Testis (tissue), 5 donors: ENCODE measurements around the gene PSMC3IP. TPM values are rescaled to one million over a fixed set of nuclear protein-coding genes. Genes with fewer than 3 reads are reported as not detected.
"Not testable (repeated sequence)": the region's sequence is repeated elsewhere in the genome, so short reads cannot be mapped to it uniquely, and the experiment has no call there.

ENCODE experiments used
- DNase-seq: peaks from one replicate; pipeline ENCODE4 v3.0.0-alpha.2; 2019
- H3K27ac ChIP-seq, 2 donors: fragments of 200-600 bp; sonication (generic); one replicate each; pipeline ENCODE4 v1.5.1; 2019
- H3K27me3 ChIP-seq: fragments of 200-600 bp; sonication (generic); one replicate; pipeline ENCODE4 v1.5.1; 2019
- H3K36me3 ChIP-seq: fragments of 200-600 bp; sonication (generic); one replicate; pipeline ENCODE4 v1.5.1; 2017; ENCODE audit warnings: low read depth; ENCODE audit errors: missing control alignments
- H3K4me1 ChIP-seq: fragments of 200-600 bp; sonication (generic); one replicate; pipeline ENCODE4 v1.5.1; 2019
- H3K4me3 ChIP-seq, 2 donors: fragments of 200-600 bp; sonication (generic); one replicate each; pipeline ENCODE4 v1.5.1; 2017 to 2019
- H3K9me3 ChIP-seq: fragments of 200-600 bp; sonication (generic); one replicate; pipeline ENCODE4 v1.5.1; 2017
- POLR2A ChIP-seq: fragments of 450-650 bp; IDR thresholded peaks from one replicate; pipeline ENCODE4 v1.6.1; 2017; ENCODE audit warnings: antibody characterized with exemption, mild to moderate bottlenecking, moderate library complexity
- WGBS, 2 donors: methylation state at CpG; one replicate each; pipeline ENCODE4 v1.1.5; 2018; 5-methylcytosine and 5-hydroxymethylcytosine counted together
- intact Hi-C: fragments of 100-400 bp; cut with DNase I; formaldehyde crosslinking; loops from one replicate; pipeline ENCODE4 v1.15.1; 2023; ENCODE audit warnings: low total_unique reads
- long read RNA-seq, 2 donors: transcript quantifications; one replicate each; lab custom pipeline, GENCODE V29; 2026
- polyA plus RNA-seq: library from polyadenylated mRNA; stranded (reverse); fragments of 350-450 nt; fragmentation: Illumina TruSeq; extraction: RNeasy Lipid Tissue Mini Kit (QIAGEN cat#74804); gene quantifications from one replicate; pipeline ENCODE4 v1.2.3, GENCODE V29; 2014; ENCODE audit warnings: low read depth, low replicate concordance; ENCODE audit not compliant: insufficient read depth
- total RNA-seq, 2 donors: library from RNA; depleted of rRNA; stranded (reverse); fragments of >200 nt; gene quantifications; one replicate each; pipeline ENCODE4 v1.2.3, GENCODE V29; 2016
- TF ChIP-seq, protein P1 (sequence below), 3 experiments: fragments of 450-650 bp in 2 of 3; fragments of 200-600 bp in 1 of 3; sonication (generic) in 1 of 3; IDR thresholded peaks; one replicate each; pipeline ENCODE4 v1.5.1; 2016 to 2019; ENCODE audit warnings: antibody characterized with exemption in 3 of 3, mild to moderate bottlenecking in 2 of 3, moderate library complexity in 1 of 3

The PSMC3IP gene, protein sequence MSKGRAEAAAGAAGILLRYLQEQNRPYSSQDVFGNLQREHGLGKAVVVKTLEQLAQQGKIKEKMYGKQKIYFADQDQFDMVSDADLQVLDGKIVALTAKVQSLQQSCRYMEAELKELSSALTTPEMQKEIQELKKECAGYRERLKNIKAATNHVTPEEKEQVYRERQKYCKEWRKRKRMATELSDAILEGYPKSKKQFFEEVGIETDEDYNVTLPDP
- total RNA-seq = 10 to 100 TPM; 17.2 to 27.2 TPM
- polyA plus RNA-seq = 45.3 TPM
- long read RNA-seq, donor 1, transcript PSMC3IP-202 (8 exons, 1,416 nt) = major isoform, 6 of 7 reads
- long read RNA-seq, donor 1, partial matches to known transcripts = 0 of 7 reads
- long read RNA-seq, donor 1, other reads (novel, unspliced or antisense) = 0 of 7 reads
- long read RNA-seq, donor 2, partial matches to known transcripts = 0 of 4 reads
- long read RNA-seq, donor 2, other reads (novel, unspliced or antisense) = 0 of 4 reads

DNA sequence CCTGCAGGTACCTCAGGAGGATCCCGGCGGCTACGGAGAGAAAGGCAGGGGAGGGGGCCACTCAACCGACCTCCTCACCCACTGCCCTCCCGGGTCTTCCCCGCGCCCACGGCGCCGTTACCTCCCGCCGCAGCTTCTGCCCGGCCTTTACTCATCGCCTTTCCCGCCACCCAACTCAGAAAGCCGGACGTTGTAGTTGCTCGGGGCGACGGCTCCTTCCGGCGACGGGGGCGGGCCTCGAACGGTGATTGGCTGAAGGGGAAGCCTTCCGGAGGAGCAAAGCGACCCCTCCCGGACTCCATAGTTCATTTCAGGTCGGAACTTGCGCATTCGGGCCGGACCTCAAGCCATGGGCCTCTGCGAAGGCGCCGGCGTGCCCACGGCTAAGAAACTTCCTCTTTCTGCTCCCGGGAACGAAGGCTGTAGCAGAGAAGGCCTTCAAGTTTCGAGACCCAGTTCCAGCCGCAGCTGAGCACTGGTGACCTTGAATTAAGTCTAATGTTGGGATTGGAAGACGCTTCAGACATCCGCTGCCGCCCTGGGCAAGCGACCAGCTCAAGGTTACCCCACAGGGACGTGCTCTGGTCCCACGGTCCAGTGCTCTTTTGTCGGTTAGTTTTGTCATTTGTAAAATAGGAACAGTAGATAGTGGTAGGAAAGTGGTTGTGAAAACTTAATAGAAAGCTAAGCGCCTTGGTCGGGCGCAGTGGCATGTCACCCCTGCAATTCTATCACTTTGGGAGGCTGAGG is at the start of gene PSMC3IP:
PSMC3IP (minus strand) TSS at position 198 of the 750 bp plus-strand sequence; CDS start at position 155, 43 bp downstream.
- DNase-seq = peak; percentile 97
- Histone ChIP-seq H3K9me3 (no peaks in the 10 kb centered on the region), H3K4me3 (peak within 1 kb of the TSS; percentile 60 to 66), H3K4me1 (peaks cover 12% of the 10 kb centered on the region), H3K27ac (peak within 1 kb of the TSS; percentile 40 to 87), H3K36me3 (no peaks in the 10 kb centered on the region), H3K27me3 (no peaks in the 10 kb centered on the region)
- TF ChIP-seq POLR2A = no peak
- TF ChIP-seq, protein P1, sequence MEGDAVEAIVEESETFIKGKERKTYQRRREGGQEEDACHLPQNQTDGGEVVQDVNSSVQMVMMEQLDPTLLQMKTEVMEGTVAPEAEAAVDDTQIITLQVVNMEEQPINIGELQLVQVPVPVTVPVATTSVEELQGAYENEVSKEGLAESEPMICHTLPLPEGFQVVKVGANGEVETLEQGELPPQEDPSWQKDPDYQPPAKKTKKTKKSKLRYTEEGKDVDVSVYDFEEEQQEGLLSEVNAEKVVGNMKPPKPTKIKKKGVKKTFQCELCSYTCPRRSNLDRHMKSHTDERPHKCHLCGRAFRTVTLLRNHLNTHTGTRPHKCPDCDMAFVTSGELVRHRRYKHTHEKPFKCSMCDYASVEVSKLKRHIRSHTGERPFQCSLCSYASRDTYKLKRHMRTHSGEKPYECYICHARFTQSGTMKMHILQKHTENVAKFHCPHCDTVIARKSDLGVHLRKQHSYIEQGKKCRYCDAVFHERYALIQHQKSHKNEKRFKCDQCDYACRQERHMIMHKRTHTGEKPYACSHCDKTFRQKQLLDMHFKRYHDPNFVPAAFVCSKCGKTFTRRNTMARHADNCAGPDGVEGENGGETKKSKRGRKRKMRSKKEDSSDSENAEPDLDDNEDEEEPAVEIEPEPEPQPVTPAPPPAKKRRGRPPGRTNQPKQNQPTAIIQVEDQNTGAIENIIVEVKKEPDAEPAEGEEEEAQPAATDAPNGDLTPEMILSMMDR (IDR thresholded peaks at IDR 0.05) = peak in 2 of 3 experiments; percentile 46 to 60
- 0 to 1% methylated on average over 37 to 50 of the region's 52 CpGs for WGBS, 2 donors
- intact Hi-C loops = loop anchor here (10.0 kb wide), 1 partner anchor 97 kb away; the partner anchor contains the start of gene PLEKHH3

DNA sequence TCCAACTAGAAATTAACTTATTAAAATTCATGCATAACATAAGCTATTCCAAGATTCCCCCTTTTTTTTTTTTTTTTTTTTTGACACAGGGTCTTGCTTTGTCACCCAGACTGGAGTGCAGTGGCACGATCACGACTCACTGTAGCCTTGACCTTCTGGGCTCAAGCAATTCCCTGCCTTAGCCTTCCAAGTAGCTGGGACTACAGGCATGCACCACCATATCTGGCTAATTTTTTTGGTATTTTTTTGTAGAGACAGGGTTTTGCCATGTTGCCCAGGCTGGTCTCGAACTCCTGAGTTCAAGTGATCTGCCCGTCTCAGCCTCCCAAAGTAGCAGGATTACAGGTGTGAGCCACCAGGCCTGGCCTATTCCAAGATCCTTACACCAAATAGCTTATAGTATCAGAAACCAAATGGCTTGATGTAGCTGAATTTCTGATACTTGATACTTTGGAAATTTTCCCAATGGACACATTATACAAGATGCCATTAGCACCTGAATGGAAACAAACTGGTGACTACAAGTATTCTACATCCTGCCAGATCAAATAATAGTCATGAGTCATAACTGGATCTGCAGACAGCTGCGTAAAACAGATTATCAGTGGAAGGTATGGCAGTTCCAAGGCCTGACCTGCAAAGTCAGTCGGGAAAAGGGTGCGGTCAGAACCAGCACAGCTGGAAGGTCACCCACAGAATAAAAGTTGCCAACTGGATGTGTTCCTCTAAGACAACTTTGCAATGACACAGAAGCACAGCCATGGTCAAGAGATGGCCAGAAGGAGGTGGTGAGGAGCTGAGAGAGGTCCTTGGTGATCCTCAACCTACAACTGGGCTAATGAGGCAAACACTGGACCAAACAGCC is 46.4 kb upstream of the PSMC3IP start:
- Histone ChIP-seq H3K36me3 (no peaks in the 10 kb centered on the region), H3K27me3 (no peaks in the 10 kb centered on the region), H3K4me1 (peaks cover 6% of the 10 kb centered on the region), H3K4me3 (no peak overlapping the region), H3K9me3 (no peaks in the 10 kb centered on the region), H3K27ac (no peak overlapping the region)
- no peak for DNase-seq
- TF ChIP-seq, protein P1 (IDR thresholded peaks at IDR 0.05) = no peak
- TF ChIP-seq POLR2A = no peak
- WGBS, 2 donors = 65 to 70% methylated on average over 7 of the region's 7 CpGs
- intact Hi-C loops = no loop called here

DNA sequence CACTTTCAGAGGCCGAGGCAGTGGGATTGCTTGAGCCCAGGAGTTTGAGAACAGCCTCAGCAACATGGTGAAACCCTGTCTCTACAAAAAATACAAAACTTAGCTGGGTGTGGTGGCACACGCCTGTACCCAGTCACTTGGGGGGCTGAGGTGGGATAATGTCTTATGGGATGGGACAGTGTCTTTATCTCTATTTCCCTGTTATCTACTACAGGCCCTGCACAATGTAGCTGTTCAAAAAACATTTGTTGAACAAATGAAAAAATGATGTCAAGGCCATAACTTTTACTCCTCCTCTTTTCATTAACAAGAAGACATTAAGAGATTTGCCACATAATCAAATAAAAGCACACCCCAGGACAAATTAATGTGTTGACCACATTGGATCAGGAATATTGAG is 45.7 kb upstream of the PSMC3IP start:
- no peak for DNase-seq
- WGBS, 2 donors = 75 to 87% methylated on average over 2 of the region's 2 CpGs
- intact Hi-C loops = no loop called here

DNA sequence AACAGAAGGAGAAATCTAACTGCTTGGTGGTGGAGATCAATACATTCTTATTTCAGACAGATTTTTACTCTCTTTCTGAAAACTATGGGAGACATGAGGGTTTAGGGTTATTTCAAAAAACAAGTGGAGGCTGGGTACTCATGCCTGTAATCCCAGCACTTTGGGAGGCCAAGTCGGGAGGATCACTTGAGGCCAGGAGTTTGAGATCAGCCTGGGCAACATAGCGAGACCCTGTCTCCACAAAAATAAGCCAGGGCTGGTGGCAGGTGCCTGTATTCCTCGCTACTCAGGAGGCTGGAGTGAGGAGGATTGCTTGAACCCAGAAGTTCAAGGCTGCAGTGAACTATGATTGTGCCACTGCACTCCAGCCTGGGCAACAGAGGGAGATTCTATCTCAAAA is 44.5 kb upstream of the PSMC3IP start:
- H3K27ac ChIP-seq, DNase-seq, H3K27me3 ChIP-seq, H3K4me3 ChIP-seq, H3K9me3 ChIP-seq, H3K36me3 ChIP-seq, intact Hi-C loops: not testable (repeated sequence)
- WGBS, 2 donors = 72 to 78% methylated on average over 3 of the region's 3 CpGs
- H3K4me1 ChIP-seq = peaks cover 16% of the 10 kb centered on the region

More for the DNA sequence above, 45.7 kb upstream of the PSMC3IP start:
- Histone ChIP-seq H3K27ac (peak overlapping the region in 1 of 2 donors; percentile 20), H3K27me3 (no peaks in the 10 kb centered on the region), H3K4me1 (peaks cover 10% of the 10 kb centered on the region), H3K4me3 (no peak overlapping the region), H3K36me3 (no peaks in the 10 kb centered on the region), H3K9me3 (no peaks in the 10 kb centered on the region)
- no peak for TF ChIP-seq POLR2A
- TF ChIP-seq, protein P1 (IDR thresholded peaks at IDR 0.05) = no peak
